HepG2 (cell line): ENCODE measurements around the gene PLEKHG7. TPM values are rescaled to one million over a fixed set of nuclear protein-coding genes. Genes with fewer than 3 reads are reported as not detected.

ENCODE experiments used
- ATAC-seq: fragments of 200-7000 bp; cut with Tn5 transposase; 3 replicates; pipeline ENCODE4 v1.9.1; 2020; ENCODE audit warnings: mild to moderate bottlenecking, moderate library complexity
- BruUV-seq: library from RNA; stranded (reverse); fragments of 400-500 nt; replicated peaks from 2 replicates; lab custom pipeline; 2021; lab: Mats Ljungman, UMichigan
- CTCF ChIA-PET: fragments of 300-600 bp; formaldehyde crosslinking; extraction: SDS; loops from one replicate; lab custom pipeline; 2021; ENCODE audit warnings: low total read pairs, inconsistent platforms, low intra/inter-chr PET ratio; lab: Yijun Ruan, JAX
- POLR2A ChIA-PET: fragments of 350-600 bp; sonication (Branson Sonifier 250); formaldehyde crosslinking; loops from one replicate; lab custom pipeline; 2020; ENCODE audit warnings: antibody characterized with exemption, inconsistent platforms; lab: Yijun Ruan, JAX
- DNase-seq: peaks from one replicate; pipeline ENCODE4 v3.0.0-alpha.2; 2015; ENCODE audit warnings: low spot score
- FAIRE-seq: peaks from 3 replicates; lab custom pipeline; 2011; peaks lifted over from hg19 to GRCh38; lab: Jason Lieb, UNC
- H2AFZ ChIP-seq: one replicate; pipeline ENCODE4 v1.6.1; 2011; ENCODE audit warnings: low read length, inconsistent platforms
- H3K27ac ChIP-seq: fragments of 300-600 bp; 3 replicates; pipeline ENCODE4 v1.8.0; 2011; ENCODE audit warnings: mixed run types, mild to moderate bottlenecking, mixed read lengths, low read length, inconsistent platforms; ENCODE audit not compliant: insufficient read depth; ENCODE audit errors: extremely low read length
- H3K27me3 ChIP-seq, 2 experiments: fragments of 200-600 bp in 1 of 2; 2 replicates in 1 of 2; 3 replicates in 1 of 2; pipeline versions ENCODE4 v1.6.0 to v1.8.0; 2011; ENCODE audit warnings: low read length in 2 of 2, mild to moderate bottlenecking in 2 of 2, moderate library complexity in 2 of 2, inconsistent platforms in 1 of 2; ENCODE audit not compliant: insufficient read depth in 2 of 2, control insufficient read depth in 1 of 2
- H3K36me3 ChIP-seq, 2 experiments: fragments of 200-600 bp in 1 of 2; replicated peaks in 1 of 2; 2 replicates in 1 of 2; 3 replicates in 1 of 2; pipeline versions ENCODE4 v1.5.1 to v1.8.0; 2011; ENCODE audit warnings: low read length in 2 of 2, inconsistent platforms in 1 of 2; ENCODE audit not compliant: insufficient read depth in 2 of 2, control insufficient read depth in 1 of 2
- H3K4me1 ChIP-seq: 2 replicates; pipeline ENCODE4 v1.5.1; 2012; ENCODE audit warnings: low read length, inconsistent platforms; ENCODE audit not compliant: insufficient read depth
- H3K4me2 ChIP-seq: 2 replicates; pipeline ENCODE4 v1.6.0; 2011; ENCODE audit warnings: low read depth, low read length, inconsistent platforms
- H3K4me3 ChIP-seq, 3 experiments: fragments of 200-600 bp in 1 of 3; sonication (generic), shearing (Covaris generic) in 1 of 3; replicated peaks in 1 of 3; 2 replicates each; pipeline ENCODE4 v1.5.1; 2011 to 2016; ENCODE audit warnings: low read length in 3 of 3, inconsistent platforms in 2 of 3, low read depth in 2 of 3, mild to moderate bottlenecking in 2 of 3, control low read depth in 1 of 3, mixed read lengths in 1 of 3; ENCODE audit not compliant: insufficient read depth in 1 of 3
- H3K79me2 ChIP-seq: one replicate; pipeline ENCODE4 v1.6.1; 2011; ENCODE audit warnings: low read length, inconsistent platforms; ENCODE audit not compliant: insufficient read depth
- H3K9ac ChIP-seq: 2 replicates; pipeline ENCODE4 v1.6.0; 2011; ENCODE audit warnings: mild to moderate bottlenecking, low read depth, low read length, inconsistent platforms; ENCODE audit not compliant: insufficient read depth
- H3K9me3 ChIP-seq: 2 replicates; pipeline ENCODE4 v1.5.1; 2012; ENCODE audit warnings: mild to moderate bottlenecking, low read length
- H4K20me1 ChIP-seq: 2 replicates; pipeline ENCODE4 v1.6.0; 2011; ENCODE audit warnings: inconsistent platforms, mild to moderate bottlenecking, low read length, moderate library complexity; ENCODE audit not compliant: insufficient read depth
- MNT ChIP-seq: fragments of 450-650 bp; IDR thresholded peaks from 2 replicates; pipeline ENCODE4 v1.6.1; 2016
- SAP130 ChIP-seq: IDR thresholded peaks from 2 replicates; pipeline ENCODE4 v1.6.1; 2016; ENCODE audit warnings: low read depth
- U2AF2 ChIP-seq: fragments of 200-400 bp; formaldehyde crosslinking; IDR thresholded peaks from 2 replicates; pipeline ENCODE4 v1.6.1; 2017; ENCODE audit warnings: low read depth, mild to moderate bottlenecking, low read length
- ZNF230 ChIP-seq: sonication (generic); formaldehyde crosslinking; IDR thresholded peaks from 2 replicates; pipeline ENCODE4 v1.4.0; 2020; ENCODE audit warnings: mild to moderate bottlenecking, missing genetic modification reagents
- ZNF776 ChIP-seq: sonication (generic); formaldehyde crosslinking; IDR thresholded peaks from 2 replicates; pipeline ENCODE4 v1.4.0; 2020; ENCODE audit warnings: mild to moderate bottlenecking, missing genetic modification reagents
- WGBS: methylation state at CpG from one replicate; pipeline ENCODE4 v1.1.6; 2017; ENCODE audit warnings: low lambda C conversion rate; 5-methylcytosine and 5-hydroxymethylcytosine counted together
- in situ Hi-C: cut with HindIII; loops from 2 replicates; pipeline ENCODE4 v1.10.0; 2017; ENCODE audit warnings: low pct_unique_long_range_greater_than_20kb; ENCODE audit not compliant: extremely low pct_ligation_motif_present
- intact Hi-C: fragments of 100-400 bp; cut with micrococcal nuclease; formaldehyde crosslinking; loops from one replicate; pipeline ENCODE4 v1.10.0; 2022; ENCODE audit not compliant: unreplicated experiment
- polyA plus RNA-seq, 8 experiments: library from polyadenylated mRNA; depleted of rRNA in 3 of 8; stranded (reverse) in 7 of 8; unstranded in 1 of 8; fragments of >200 nt; fragmentation: Illumina TruSeq in 4 of 8; extraction: Trizol in 4 of 8; gene quantifications; 2 replicates each; pipeline versions ENCODE4 v1.2.1 to v1.2.3, GENCODE V29; 2011 to 2016; ENCODE audit warnings: low read depth in 4 of 8, missing spikeins in 1 of 8, mixed read lengths in 1 of 8; ENCODE audit not compliant: insufficient read depth in 1 of 8
- total RNA-seq, 5 experiments: library from RNA; depleted of rRNA; stranded (reverse); fragments of >200 nt; fragmentation: Illumina TruSeq; extraction: Trizol; gene quantifications; 2 replicates each; pipeline ENCODE4 v1.2.3, GENCODE V29; 2016; ENCODE audit warnings: low read depth in 1 of 5
- TF ChIP-seq, protein P1 (sequence below): sonication (generic); formaldehyde crosslinking; IDR thresholded peaks from 2 replicates; pipeline ENCODE4 v1.4.0; 2020; ENCODE audit warnings: missing genetic modification reagents

The PLEKHG7 gene
- total and polyA plus RNA-seq, 2 of the 13 experiments (the other 11 are each of a cell fraction or from before 2014, with no cell fraction given), result not detected

- Histone ChIP-seq H3K9me3 (no peaks in the 10 kb centered on the region), H4K20me1 (no peaks in the 10 kb centered on the region), H3K4me3 (no peak overlapping the region), H3K4me1 (no peaks in the 10 kb centered on the region), H2AFZ (no peak overlapping the region), H3K27ac (no peak overlapping the region), H3K79me2 (no peaks in the 10 kb centered on the region), H3K27me3 (peaks cover 0 to 24% of the 10 kb centered on the region in 2 experiments; a peak in 2 of 5 replicates), H3K9ac (no peak overlapping the region), H3K4me2 (no peak overlapping the region), H3K36me3 (no peaks in the 10 kb centered on the region)
- in situ Hi-C loops (no loop called here), intact Hi-C loops (no loop called here)
- ATAC-seq (no peak), DNase-seq (no peak), FAIRE-seq (no peak)
- ChIA-PET CTCF (no interaction called here), POLR2A (no interaction called here)
- no TSS peak for BruUV-seq
- TF ChIP-seq SAP130, result no peak
- TF ChIP-seq ZNF230 (CRISPR knock-in tag), result no peak
- TF ChIP-seq, protein P1, sequence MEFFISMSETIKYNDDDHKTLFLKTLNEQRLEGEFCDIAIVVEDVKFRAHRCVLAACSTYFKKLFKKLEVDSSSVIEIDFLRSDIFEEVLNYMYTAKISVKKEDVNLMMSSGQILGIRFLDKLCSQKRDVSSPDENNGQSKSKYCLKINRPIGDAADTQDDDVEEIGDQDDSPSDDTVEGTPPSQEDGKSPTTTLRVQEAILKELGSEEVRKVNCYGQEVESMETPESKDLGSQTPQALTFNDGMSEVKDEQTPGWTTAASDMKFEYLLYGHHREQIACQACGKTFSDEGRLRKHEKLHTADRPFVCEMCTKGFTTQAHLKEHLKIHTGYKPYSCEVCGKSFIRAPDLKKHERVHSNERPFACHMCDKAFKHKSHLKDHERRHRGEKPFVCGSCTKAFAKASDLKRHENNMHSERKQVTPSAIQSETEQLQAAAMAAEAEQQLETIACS, result no peak
- no peak for TF ChIP-seq ZNF776 (CRISPR knock-in tag)
- WGBS, result 12% methylated on average over 7 of the region's 7 CpGs
Measured at GRCh38 chr12:92737855-92738850, 35.4 kb downstream of the PLEKHG7 start.

- TF ChIP-seq MNT (peak; percentile 5; the same call in 1 of the 2 replicates), U2AF2 (no peak)
- H3K79me2 ChIP-seq, result no peaks in the 10 kb centered on the region
- ChIA-PET POLR2A (no interaction called here), CTCF (no interaction called here)
- FAIRE-seq, result no peak
- H3K27me3 ChIP-seq, result peaks cover 0 to 26% of the 10 kb centered on the region in 2 experiments; a peak in 2 of 5 replicates
- no peak overlapping the region for H3K4me2 ChIP-seq
- H3K4me1 ChIP-seq, result no peaks in the 10 kb centered on the region
- no peak for ATAC-seq
- DNase-seq, result no peak
- WGBS, result 36% methylated on average over 4 of the region's 4 CpGs
- H3K27ac ChIP-seq, result no peak overlapping the region
- no peaks in the 10 kb centered on the region for H3K36me3 ChIP-seq
- H3K9ac ChIP-seq, result no peak overlapping the region
- no peaks in the 10 kb centered on the region for H3K9me3 ChIP-seq
- no TSS peak for BruUV-seq
- H2AFZ ChIP-seq, result no peak overlapping the region
- H3K4me3 ChIP-seq, result no peak overlapping the region
- no peaks in the 10 kb centered on the region for H4K20me1 ChIP-seq
- intact Hi-C loops, result no loop called here
- in situ Hi-C loops, result no loop called here
Measured at GRCh38 chr12:92739113-92739512, 36.3 kb downstream of the PLEKHG7 start.
